Astrocyte (in vitro differentiated cells and primary cell): ENCODE measurements around the gene PKDCC. TPM values are rescaled to one million over a fixed set of nuclear protein-coding genes. Genes with fewer than 3 reads are reported as not detected.

Source experiments
- DNase-seq: peaks from one replicate; pipeline ENCODE4 v3.0.0-alpha.2; 2010; ENCODE audit warnings: low read depth
- FAIRE-seq: peaks from 2 replicates; lab custom pipeline; 2011; peaks lifted over from hg19 to GRCh38; lab: Jason Lieb, UNC
- H2AFZ ChIP-seq: 2 replicates; pipeline ENCODE4 v1.6.0; 2012; ENCODE audit warnings: low read depth, low read length, inconsistent platforms
- H3K27ac ChIP-seq: 2 replicates; pipeline ENCODE4 v1.5.1; 2011; ENCODE audit warnings: low read depth, low read length, inconsistent platforms
- H3K27me3 ChIP-seq: 2 replicates; pipeline ENCODE4 v1.6.0; 2011; ENCODE audit warnings: low read length, inconsistent platforms; ENCODE audit not compliant: insufficient read depth
- H3K36me3 ChIP-seq: 2 replicates; pipeline ENCODE4 v1.5.1; 2011; ENCODE audit warnings: low read length, inconsistent platforms; ENCODE audit not compliant: insufficient read depth
- H3K4me1 ChIP-seq: 2 replicates; pipeline ENCODE4 v1.5.1; 2011; ENCODE audit warnings: low read length, inconsistent platforms; ENCODE audit not compliant: insufficient read depth
- H3K4me2 ChIP-seq: 2 replicates; pipeline ENCODE4 v1.6.0; 2012; ENCODE audit warnings: low read length, inconsistent platforms
- H3K4me3 ChIP-seq: 2 replicates; pipeline ENCODE4 v1.5.1; 2011; ENCODE audit warnings: low read depth, mild to moderate bottlenecking, low read length, inconsistent platforms; ENCODE audit not compliant: insufficient read depth
- H3K79me2 ChIP-seq: 2 replicates; pipeline ENCODE4 v1.6.0; 2012; ENCODE audit warnings: mild to moderate bottlenecking, low read length, inconsistent platforms; ENCODE audit not compliant: insufficient read depth
- H3K9ac ChIP-seq: 2 replicates; pipeline ENCODE4 v1.6.0; 2012; ENCODE audit warnings: mild to moderate bottlenecking, low read length, inconsistent platforms
- H3K9me3 ChIP-seq: 2 replicates; pipeline ENCODE4 v1.5.1; 2012; ENCODE audit warnings: low read depth, mild to moderate bottlenecking, low read length, inconsistent platforms; ENCODE audit not compliant: insufficient read depth
- H4K20me1 ChIP-seq: 2 replicates; pipeline ENCODE4 v1.6.0; 2012; ENCODE audit warnings: low read length, inconsistent platforms; ENCODE audit not compliant: insufficient read depth
- H3K27ac Mint-ChIP-seq: one replicate; pipeline ENCODE4 v1.8.0; 2021; ENCODE audit warnings: mild to moderate bottlenecking, mixed read lengths; ENCODE audit not compliant: unreplicated experiment
- H3K27me3 Mint-ChIP-seq: one replicate; pipeline ENCODE4 v1.8.0; 2021; ENCODE audit warnings: low read depth, mixed read lengths; ENCODE audit not compliant: unreplicated experiment
- H3K36me3 Mint-ChIP-seq: one replicate; pipeline ENCODE4 v1.8.0; 2021; ENCODE audit warnings: low read depth, mixed read lengths; ENCODE audit not compliant: unreplicated experiment
- H3K4me1 Mint-ChIP-seq: one replicate; pipeline ENCODE4 v1.8.0; 2021; ENCODE audit warnings: low read depth, mixed read lengths; ENCODE audit not compliant: unreplicated experiment
- H3K4me3 Mint-ChIP-seq: one replicate; pipeline ENCODE4 v1.8.0; 2021; ENCODE audit warnings: mild to moderate bottlenecking, moderate library complexity, mixed read lengths; ENCODE audit not compliant: unreplicated experiment
- H3K9me3 Mint-ChIP-seq: one replicate; pipeline ENCODE4 v1.8.0; 2021; ENCODE audit warnings: mild to moderate bottlenecking, mixed read lengths; ENCODE audit not compliant: unreplicated experiment
- EZH2 ChIP-seq: IDR thresholded peaks from 2 replicates; pipeline ENCODE4 v1.6.1; 2012; ENCODE audit warnings: mild to moderate bottlenecking, low read length, inconsistent platforms; ENCODE audit not compliant: insufficient read depth
- total RNA-seq: library from RNA; stranded (reverse); gene quantifications from 2 replicates; pipeline ENCODE4 v1.2.1, GENCODE V29; 2021
- TF ChIP-seq, protein P1 (sequence below): IDR thresholded peaks from 2 replicates; pipeline ENCODE4 v1.5.1; 2011; ENCODE audit warnings: low read depth, mild to moderate bottlenecking, inconsistent platforms, low read length, moderate library complexity; ENCODE audit not compliant: insufficient read depth

PKDCC gene
- total RNA-seq, 1 donor from 2014 or later, result 6.9 TPM

GRCh38 chr2:42099438-42100173 lies 51.8 kb downstream of the PKDCC start:
- H3K36me3 ChIP-seq, result no peaks in the 10 kb centered on the region
- no peak for DNase-seq
- Mint-ChIP-seq H3K4me1 (peaks cover 21% of the 10 kb centered on the region), H3K27ac (no peak overlapping the region), H3K9me3 (peaks cover 10% of the 10 kb centered on the region), H3K27me3 (no peaks in the 10 kb centered on the region), H3K36me3 (peaks cover 8% of the 10 kb centered on the region), H3K4me3 (no peak overlapping the region)
- H3K9ac ChIP-seq, result no peak overlapping the region
- H3K27me3 ChIP-seq, result no peaks in the 10 kb centered on the region
- H3K4me1 ChIP-seq, result peaks cover 13% of the 10 kb centered on the region
- no peak overlapping the region for H2AFZ ChIP-seq
- no peaks in the 10 kb centered on the region for H3K79me2 ChIP-seq
- H3K27ac ChIP-seq, result no peak overlapping the region
- FAIRE-seq, result no peak
- H3K4me2 ChIP-seq, result no peak overlapping the region
- no peaks in the 10 kb centered on the region for H3K9me3 ChIP-seq
- TF ChIP-seq, protein P1, sequence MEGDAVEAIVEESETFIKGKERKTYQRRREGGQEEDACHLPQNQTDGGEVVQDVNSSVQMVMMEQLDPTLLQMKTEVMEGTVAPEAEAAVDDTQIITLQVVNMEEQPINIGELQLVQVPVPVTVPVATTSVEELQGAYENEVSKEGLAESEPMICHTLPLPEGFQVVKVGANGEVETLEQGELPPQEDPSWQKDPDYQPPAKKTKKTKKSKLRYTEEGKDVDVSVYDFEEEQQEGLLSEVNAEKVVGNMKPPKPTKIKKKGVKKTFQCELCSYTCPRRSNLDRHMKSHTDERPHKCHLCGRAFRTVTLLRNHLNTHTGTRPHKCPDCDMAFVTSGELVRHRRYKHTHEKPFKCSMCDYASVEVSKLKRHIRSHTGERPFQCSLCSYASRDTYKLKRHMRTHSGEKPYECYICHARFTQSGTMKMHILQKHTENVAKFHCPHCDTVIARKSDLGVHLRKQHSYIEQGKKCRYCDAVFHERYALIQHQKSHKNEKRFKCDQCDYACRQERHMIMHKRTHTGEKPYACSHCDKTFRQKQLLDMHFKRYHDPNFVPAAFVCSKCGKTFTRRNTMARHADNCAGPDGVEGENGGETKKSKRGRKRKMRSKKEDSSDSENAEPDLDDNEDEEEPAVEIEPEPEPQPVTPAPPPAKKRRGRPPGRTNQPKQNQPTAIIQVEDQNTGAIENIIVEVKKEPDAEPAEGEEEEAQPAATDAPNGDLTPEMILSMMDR, result no peak
- no peak for TF ChIP-seq EZH2
- no peak overlapping the region for H3K4me3 ChIP-seq
- no peaks in the 10 kb centered on the region for H4K20me1 ChIP-seq

- Histone ChIP-seq H3K4me3 (no peak overlapping the region), H3K27me3 (no peaks in the 10 kb centered on the region), H3K9me3 (no peaks in the 10 kb centered on the region), H3K4me2 (peak overlapping the region; percentile 77), H3K27ac (no peak overlapping the region), H3K36me3 (no peaks in the 10 kb centered on the region), H3K9ac (no peak overlapping the region), H2AFZ (peak overlapping the region; percentile 43), H4K20me1 (no peaks in the 10 kb centered on the region), H3K4me1 (peaks cover 13% of the 10 kb centered on the region), H3K79me2 (no peaks in the 10 kb centered on the region)
- DNase-seq, result no peak
- no peak overlapping the region for H3K4me3 Mint-ChIP-seq
- peak overlapping the region; percentile 47 for H3K27ac Mint-ChIP-seq
- peaks cover 10% of the 10 kb centered on the region for H3K9me3 Mint-ChIP-seq
- TF ChIP-seq, protein P1, result no peak
- TF ChIP-seq EZH2, result no peak
- no peak for FAIRE-seq
- H3K27me3 Mint-ChIP-seq, result no peaks in the 10 kb centered on the region
- H3K4me1 Mint-ChIP-seq, result peaks cover 25% of the 10 kb centered on the region
- H3K36me3 Mint-ChIP-seq, result peaks cover 8% of the 10 kb centered on the region
Observed at GRCh38 chr2:42100683-42101205, 52.9 kb downstream of the PKDCC start.
